Endodermal cell (in vitro differentiated cells): Measurements from ENCODE around the gene TADA1. TPM values are rescaled to one million over a fixed set of nuclear protein-coding genes. Genes with fewer than 3 reads are reported as not detected.

Experiments used
- DNase-seq: peaks from one replicate; pipeline ENCODE4 v3.0.0-alpha.2; 2017
- H3K27ac ChIP-seq: 2 replicates; pipeline ENCODE4 v1.5.1; 2013; ENCODE audit warnings: mild to moderate bottlenecking, low read depth, low read length, moderate library complexity
- H3K27me3 ChIP-seq: 2 replicates; pipeline ENCODE4 v1.6.1; 2013; ENCODE audit warnings: mild to moderate bottlenecking, low read length, moderate library complexity; ENCODE audit not compliant: insufficient read depth, control insufficient read depth, poor library complexity, severe bottlenecking
- H3K36me3 ChIP-seq: 2 replicates; pipeline ENCODE4 v1.7.0; 2013; ENCODE audit warnings: mild to moderate bottlenecking, low read length, moderate library complexity; ENCODE audit not compliant: control insufficient read depth, insufficient read depth
- H3K4me1 ChIP-seq: one replicate; pipeline ENCODE4 v1.7.0; 2013; ENCODE audit warnings: low read length; ENCODE audit not compliant: control insufficient read depth, insufficient read depth
- H3K4me3 ChIP-seq: 2 replicates; pipeline ENCODE4 v1.5.1; 2013; ENCODE audit warnings: mild to moderate bottlenecking, low read length, moderate library complexity
- H3K9ac ChIP-seq: 2 replicates; pipeline ENCODE4 v1.6.1; 2013; ENCODE audit warnings: mild to moderate bottlenecking, low read length, moderate library complexity; ENCODE audit not compliant: poor library complexity, severe bottlenecking; ENCODE audit errors: extremely low read depth
- H3K9me3 ChIP-seq: 2 replicates; pipeline ENCODE4 v1.6.1; 2013; ENCODE audit warnings: mild to moderate bottlenecking, low read length, moderate library complexity; ENCODE audit not compliant: control insufficient read depth
- H3K27ac Mint-ChIP-seq: 2 replicates; pipeline ENCODE4 v1.8.0; 2020; ENCODE audit warnings: mixed read lengths
- H3K27me3 Mint-ChIP-seq: 2 replicates; pipeline ENCODE4 v1.8.0; 2021; ENCODE audit warnings: mild to moderate bottlenecking, mixed read lengths; ENCODE audit not compliant: insufficient read depth
- H3K36me3 Mint-ChIP-seq: 2 replicates; pipeline ENCODE4 v1.8.0; 2020; ENCODE audit warnings: low read depth, mixed read lengths
- H3K4me1 Mint-ChIP-seq: 2 replicates; pipeline ENCODE4 v1.8.0; 2020; ENCODE audit warnings: mixed read lengths
- H3K4me3 Mint-ChIP-seq: 2 replicates; pipeline ENCODE4 v1.8.0; 2020; ENCODE audit warnings: mild to moderate bottlenecking, moderate library complexity, mixed read lengths
- H3K9me3 Mint-ChIP-seq: 2 replicates; pipeline ENCODE4 v1.8.0; 2020; ENCODE audit warnings: mild to moderate bottlenecking, mixed read lengths
- CTCF ChIP-seq: fragments of 200-600 bp; sonication (generic); conservative IDR thresholded peaks from 2 replicates; pipeline ENCODE4 v1.5.0; 2021; ENCODE audit warnings: antibody characterized with exemption, mild to moderate bottlenecking
- WGBS, 2 experiments: methylation state at CpG; one replicate each; pipeline versions ENCODE4 v1.1.5 to v1.1.7; 2013; ENCODE audit warnings: missing lambda C conversion rate in 2 of 2, mixed read lengths in 1 of 2; ENCODE audit not compliant: insufficient coverage in 1 of 2, insufficient read length in 1 of 2; 5-methylcytosine and 5-hydroxymethylcytosine counted together
- total RNA-seq, 2 donors: library from RNA; stranded (reverse); fragmentation: NEBNext Ultra II Directional in 1 of 2; extraction: Animal tissue kit (Norgen Biotek cat#: 25700) in 1 of 2; gene quantifications; 2 replicates in 1 of 2; 3 replicates in 1 of 2; pipeline ENCODE4 v1.2.1, GENCODE V29; 2021

The TADA1 gene
- total RNA-seq, 2 donors from 2014 or later = 18.4 to 19.9 TPM

GRCh38 chr1:166915941-166916340, 39.9 kb upstream of the TADA1 start:
- DNase-seq = peak; percentile 61

GRCh38 chr1:166915042-166915441, 39.0 kb upstream of the TADA1 start:
- peaks cover 22% of the 10 kb centered on the region for H3K9me3 Mint-ChIP-seq
- no peak overlapping the region for H3K4me3 Mint-ChIP-seq
- H3K27me3 Mint-ChIP-seq = peaks cover 36% of the 10 kb centered on the region
- H3K27ac Mint-ChIP-seq = no peak overlapping the region
- DNase-seq = no peak
- WGBS, 2 experiments = 85 to 100% methylated on average over 1 of the region's 1 CpG
- H3K4me1 Mint-ChIP-seq = no peaks in the 10 kb centered on the region
- Histone ChIP-seq H3K27me3 (peaks cover 30% of the 10 kb centered on the region), H3K4me3 (no peak overlapping the region), H3K9me3 (peaks cover 25% of the 10 kb centered on the region), H3K27ac (no peak overlapping the region), H3K9ac (no peak overlapping the region), H3K36me3 (no peaks in the 10 kb centered on the region), H3K4me1 (no peaks in the 10 kb centered on the region)
- no peak for TF ChIP-seq CTCF
- peaks cover 4% of the 10 kb centered on the region for H3K36me3 Mint-ChIP-seq

More at GRCh38 chr1:166915941-166916340, 39.9 kb upstream of the TADA1 start:
- H3K9ac ChIP-seq = no peak overlapping the region
- no peak overlapping the region for H3K27ac ChIP-seq
- Mint-ChIP-seq H3K4me1 (no peaks in the 10 kb centered on the region), H3K27ac (no peak overlapping the region), H3K9me3 (peaks cover 17% of the 10 kb centered on the region), H3K4me3 (no peak overlapping the region), H3K27me3 (peaks cover 43% of the 10 kb centered on the region), H3K36me3 (peaks cover 4% of the 10 kb centered on the region)
- 70 to 84% methylated on average over 3 to 4 of the region's 4 CpGs for WGBS, 2 experiments
- H3K4me1 ChIP-seq = no peaks in the 10 kb centered on the region
- peaks cover 39% of the 10 kb centered on the region for H3K27me3 ChIP-seq
- no peak for TF ChIP-seq CTCF
- no peaks in the 10 kb centered on the region for H3K36me3 ChIP-seq
- peaks cover 21% of the 10 kb centered on the region for H3K9me3 ChIP-seq
- no peak overlapping the region for H3K4me3 ChIP-seq

GRCh38 chr1:166914111-166914510, 38.0 kb upstream of the TADA1 start:
- no peak overlapping the region for H3K9ac ChIP-seq
- no peak for DNase-seq
- Mint-ChIP-seq H3K27ac (no peak overlapping the region), H3K4me1 (no peaks in the 10 kb centered on the region), H3K36me3 (peaks cover 4% of the 10 kb centered on the region), H3K9me3 (peaks cover 22% of the 10 kb centered on the region), H3K4me3 (no peak overlapping the region), H3K27me3 (peaks cover 27% of the 10 kb centered on the region)
- WGBS, 2 experiments = 86 to 100% methylated on average over 1 to 3 of the region's 3 CpGs
- peaks cover 21% of the 10 kb centered on the region for H3K27me3 ChIP-seq
- H3K4me3 ChIP-seq = no peak overlapping the region
- H3K9me3 ChIP-seq = peaks cover 25% of the 10 kb centered on the region
- H3K4me1 ChIP-seq = no peaks in the 10 kb centered on the region
- no peak overlapping the region for H3K27ac ChIP-seq
- TF ChIP-seq CTCF = no peak
- no peaks in the 10 kb centered on the region for H3K36me3 ChIP-seq
